Measurements from ENCODE around the gene DTNA. TPM values are rescaled to one million over a fixed set of nuclear protein-coding genes. Genes with fewer than 3 reads are reported as not detected.

Gene DTNA
- total RNA-seq, 1 experiment from 2014 or later = 9.6 TPM

GRCh38 chr18:34775461-34775860, 65.4 kb downstream of the DTNA start:
- intact Hi-C loops (cut with micrococcal nuclease) = no loop called here
- ATAC-seq (no peak), DNase-seq (ENCODE audit: low read depth, low spot score) (no peak)
- no peaks in the 10 kb centered on the region for H3K27me3 ChIP-seq (ENCODE audit: insufficient read depth, low read length)
- TF ChIP-seq ELF1 (IDR thresholded peaks at IDR 0.05; ENCODE audit: borderline replicate concordance, low read depth) = no peak
- no peak for TF ChIP-seq CBX3 (IDR thresholded peaks at IDR 0.05; ENCODE audit: low read depth)
- TF ChIP-seq, protein P1, sequence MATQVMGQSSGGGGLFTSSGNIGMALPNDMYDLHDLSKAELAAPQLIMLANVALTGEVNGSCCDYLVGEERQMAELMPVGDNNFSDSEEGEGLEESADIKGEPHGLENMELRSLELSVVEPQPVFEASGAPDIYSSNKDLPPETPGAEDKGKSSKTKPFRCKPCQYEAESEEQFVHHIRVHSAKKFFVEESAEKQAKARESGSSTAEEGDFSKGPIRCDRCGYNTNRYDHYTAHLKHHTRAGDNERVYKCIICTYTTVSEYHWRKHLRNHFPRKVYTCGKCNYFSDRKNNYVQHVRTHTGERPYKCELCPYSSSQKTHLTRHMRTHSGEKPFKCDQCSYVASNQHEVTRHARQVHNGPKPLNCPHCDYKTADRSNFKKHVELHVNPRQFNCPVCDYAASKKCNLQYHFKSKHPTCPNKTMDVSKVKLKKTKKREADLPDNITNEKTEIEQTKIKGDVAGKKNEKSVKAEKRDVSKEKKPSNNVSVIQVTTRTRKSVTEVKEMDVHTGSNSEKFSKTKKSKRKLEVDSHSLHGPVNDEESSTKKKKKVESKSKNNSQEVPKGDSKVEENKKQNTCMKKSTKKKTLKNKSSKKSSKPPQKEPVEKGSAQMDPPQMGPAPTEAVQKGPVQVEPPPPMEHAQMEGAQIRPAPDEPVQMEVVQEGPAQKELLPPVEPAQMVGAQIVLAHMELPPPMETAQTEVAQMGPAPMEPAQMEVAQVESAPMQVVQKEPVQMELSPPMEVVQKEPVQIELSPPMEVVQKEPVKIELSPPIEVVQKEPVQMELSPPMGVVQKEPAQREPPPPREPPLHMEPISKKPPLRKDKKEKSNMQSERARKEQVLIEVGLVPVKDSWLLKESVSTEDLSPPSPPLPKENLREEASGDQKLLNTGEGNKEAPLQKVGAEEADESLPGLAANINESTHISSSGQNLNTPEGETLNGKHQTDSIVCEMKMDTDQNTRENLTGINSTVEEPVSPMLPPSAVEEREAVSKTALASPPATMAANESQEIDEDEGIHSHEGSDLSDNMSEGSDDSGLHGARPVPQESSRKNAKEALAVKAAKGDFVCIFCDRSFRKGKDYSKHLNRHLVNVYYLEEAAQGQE (IDR thresholded peaks at IDR 0.05; ENCODE audit: low read depth) = no peak
- TF ChIP-seq CEBPB (IDR thresholded peaks at IDR 0.05; ENCODE audit: low read depth) = no peak
- TF ChIP-seq, protein P2, sequence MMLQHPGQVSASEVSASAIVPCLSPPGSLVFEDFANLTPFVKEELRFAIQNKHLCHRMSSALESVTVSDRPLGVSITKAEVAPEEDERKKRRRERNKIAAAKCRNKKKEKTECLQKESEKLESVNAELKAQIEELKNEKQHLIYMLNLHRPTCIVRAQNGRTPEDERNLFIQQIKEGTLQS (IDR thresholded peaks at IDR 0.05) = no peak
- H2AFZ ChIP-seq (ENCODE audit: low read depth, low read length, poor library complexity, severe bottlenecking) = no peak overlapping the region
- no peak overlapping the region for H3K4me3 ChIP-seq (replicated peaks in 1 of 2; ENCODE audit: low read depth in 1 of 2, low read length in 2 of 2)
- ChIA-PET POLR2A (no interaction called here), RAD21 (ENCODE audit: low non-redundant PET in 1 of 2, low total read pairs in 2 of 2, uncharacterized antibody in 2 of 2, unreplicated experiment in 2 of 2) (no interaction called here), CTCF (no interaction called here)
- no peaks in the 10 kb centered on the region for H3K36me3 ChIP-seq (ENCODE audit: control insufficient read depth in 1 of 2, insufficient read depth in 2 of 2, low read length in 2 of 2)
- H3K79me2 ChIP-seq (ENCODE audit: insufficient read depth, low read length) = no peaks in the 10 kb centered on the region
- no peak overlapping the region for H3K4me2 ChIP-seq (ENCODE audit: low read length)
- H3K9me3 ChIP-seq (ENCODE audit: control insufficient read depth in 1 of 2, insufficient read depth in 1 of 2, low read depth in 1 of 2, low read length in 2 of 2) = no peaks in the 10 kb centered on the region
- no peak overlapping the region for H3K9ac ChIP-seq (ENCODE audit: low read length)
- no peaks in the 10 kb centered on the region for H3K9me2 ChIP-seq (ENCODE audit: insufficient read depth)
- no peaks in the 10 kb centered on the region for H4K20me1 ChIP-seq (ENCODE audit: insufficient read depth)
- no TSS peak for BruUV-seq (replicated peaks)
- no peak overlapping the region for H3K27ac ChIP-seq (ENCODE audit: low read depth, low read length)
- H3K4me1 ChIP-seq (ENCODE audit: control insufficient read depth in 1 of 2, insufficient read depth in 2 of 2, low read length in 2 of 2) = peaks cover 4 to 6% of the 10 kb centered on the region in 2 experiments; a peak in 2 of 4 replicates

DNA sequence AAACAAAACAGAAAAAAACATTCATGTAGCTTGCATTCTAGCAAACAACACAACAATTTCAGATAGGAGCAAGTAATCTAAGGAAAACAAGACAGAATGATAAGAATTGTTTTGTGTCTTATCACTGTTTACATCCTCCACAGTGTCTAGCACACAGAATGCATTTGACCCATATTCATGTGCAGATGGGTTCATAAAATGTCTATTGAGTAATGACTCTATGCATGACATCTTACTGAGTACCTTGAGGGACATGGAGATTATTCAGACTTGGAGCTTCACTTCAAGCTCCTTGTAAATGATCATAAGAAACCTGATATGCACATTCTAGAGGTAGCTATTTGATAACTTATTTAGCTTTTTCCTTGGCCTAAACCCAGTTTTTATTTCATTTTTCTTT, 69.0 kb downstream of the DTNA start:
- H3K27ac ChIP-seq (ENCODE audit: low read depth, low read length) = no peak overlapping the region
- no peaks in the 10 kb centered on the region for H3K27me3 ChIP-seq (ENCODE audit: insufficient read depth, low read length)
- no peaks in the 10 kb centered on the region for H3K9me2 ChIP-seq (ENCODE audit: insufficient read depth)
- peaks cover 0 to 1% of the 10 kb centered on the region in 2 experiments; a peak in 1 of 4 replicates for H3K4me1 ChIP-seq (ENCODE audit: control insufficient read depth in 1 of 2, insufficient read depth in 2 of 2, low read length in 2 of 2)
- ATAC-seq (no peak), DNase-seq (ENCODE audit: low read depth, low spot score) (no peak)
- H3K4me2 ChIP-seq (ENCODE audit: low read length) = no peak overlapping the region
- H3K36me3 ChIP-seq (ENCODE audit: control insufficient read depth in 1 of 2, insufficient read depth in 2 of 2, low read length in 2 of 2) = no peaks in the 10 kb centered on the region
- no TSS peak for BruUV-seq (replicated peaks)
- TF ChIP-seq ZBTB33 (IDR thresholded peaks at IDR 0.05; ENCODE audit: extremely low read depth, insufficient replicate concordance, low read length) (no peak), FOSL1 (IDR thresholded peaks at IDR 0.05; ENCODE audit: low read depth) (no peak), TCF7L2 (IDR thresholded peaks at IDR 0.05; ENCODE audit: borderline replicate concordance, extremely low read depth, insufficient read depth, insufficient read length) (no peak), SRF (IDR thresholded peaks at IDR 0.05; ENCODE audit: low read depth) (no peak), POLR2A (IDR thresholded peaks at IDR 0.05; ENCODE audit: borderline replicate concordance, extremely low read depth, insufficient read depth, insufficient read length) (no peak), SIN3A (IDR thresholded peaks at IDR 0.05; ENCODE audit: low read depth) (no peak)
- H3K4me3 ChIP-seq (replicated peaks in 1 of 2; ENCODE audit: low read depth in 1 of 2, low read length in 2 of 2) = no peak overlapping the region
- ChIA-PET POLR2A (no interaction called here), CTCF (interaction anchor here (1.1 kb wide), 1 partner anchor 9 kb away, joined by 3 read pairs; no protein-coding TSS in a partner anchor), RAD21 (ENCODE audit: low non-redundant PET in 1 of 2, low total read pairs in 2 of 2, uncharacterized antibody in 2 of 2, unreplicated experiment in 2 of 2) (no interaction called here)
- H2AFZ ChIP-seq (ENCODE audit: low read depth, low read length, poor library complexity, severe bottlenecking) = no peak overlapping the region
- no peaks in the 10 kb centered on the region for H4K20me1 ChIP-seq (ENCODE audit: insufficient read depth)
- no peaks in the 10 kb centered on the region for H3K9me3 ChIP-seq (ENCODE audit: control insufficient read depth in 1 of 2, insufficient read depth in 1 of 2, low read depth in 1 of 2, low read length in 2 of 2)
- intact Hi-C loops (cut with micrococcal nuclease) = no loop called here
- no peak overlapping the region for H3K9ac ChIP-seq (ENCODE audit: low read length)
- H3K79me2 ChIP-seq (ENCODE audit: insufficient read depth, low read length) = no peaks in the 10 kb centered on the region

All from HCT116 (cell line).